22Rv1 (cell line): Measurements from ENCODE around the gene SMAD6.

ENCODE experiments used
- CTCF ChIP-seq: fragments of 450-650 bp; IDR thresholded peaks from 2 replicates; pipeline ENCODE4 v1.5.1; 2017; ENCODE audit warnings: mild to moderate bottlenecking
- ZFX ChIP-seq: fragments of 450-650 bp; IDR thresholded peaks from 2 replicates; pipeline ENCODE4 v1.6.1; 2017; ENCODE audit warnings: antibody characterized with exemption, borderline replicate concordance

- TF ChIP-seq CTCF = no peak
- TF ChIP-seq ZFX = no peak
Measured at GRCh38 chr15:66715720-66716655, 14.0 kb downstream of the SMAD6 start.
